Common myeloid progenitor, CD34-positive (primary cell): ENCODE measurements around the gene NIM1K.

Experiments used
- CTCF ChIA-PET: fragments of 350-600 bp; sonication (Branson Sonifier 250); formaldehyde crosslinking; loops from one replicate; lab custom pipeline; 2021; ENCODE audit warnings: antibody characterized with exemption; lab: Charles Lee
- POLR2A ChIA-PET: fragments of 350-600 bp; sonication (Branson Sonifier 250); formaldehyde crosslinking; loops from one replicate; lab custom pipeline; 2021; ENCODE audit warnings: antibody characterized with exemption; lab: Charles Lee
- DNase-seq, 3 donors: peaks; one replicate each; pipeline versions ENCODE4 v3.0.0 to v3.0.0-alpha.2; 2013
- H3K27ac ChIP-seq, 2 experiments: 1 replicate in 1 of 2; 2 replicates in 1 of 2; pipeline ENCODE4 v1.7.0; 2013; ENCODE audit warnings: inconsistent platforms in 2 of 2, low read length in 2 of 2, mild to moderate bottlenecking in 2 of 2, low read depth in 1 of 2, moderate library complexity in 1 of 2; ENCODE audit not compliant: severe bottlenecking in 2 of 2, insufficient read depth in 1 of 2, poor library complexity in 1 of 2
- H3K27me3 ChIP-seq, 5 experiments: replicated peaks in 2 of 5; 1 replicate in 3 of 5; 2 replicates in 2 of 5; pipeline versions ENCODE4 v1.6.1 to v1.7.0; 2013; ENCODE audit warnings: low read length in 4 of 5, mild to moderate bottlenecking in 2 of 5, moderate library complexity in 2 of 5, inconsistent platforms in 1 of 5; ENCODE audit not compliant: insufficient read depth in 5 of 5, control insufficient read depth in 4 of 5
- H3K36me3 ChIP-seq, 4 experiments: 1 replicate in 2 of 4; 2 replicates in 2 of 4; pipeline versions ENCODE4 v1.6.1 to v1.7.0; 2013; ENCODE audit warnings: low read length in 3 of 4, control low read depth in 1 of 4, mild to moderate bottlenecking in 1 of 4; ENCODE audit not compliant: control insufficient read depth in 4 of 4, insufficient read depth in 4 of 4
- H3K4me1 ChIP-seq, 4 experiments: 1 replicate in 3 of 4; 2 replicates in 1 of 4; pipeline versions ENCODE4 v1.6.1 to v1.7.1; 2013; ENCODE audit warnings: low read length in 3 of 4, mild to moderate bottlenecking in 3 of 4, control low read depth in 1 of 4, inconsistent platforms in 1 of 4, moderate library complexity in 1 of 4; ENCODE audit not compliant: control insufficient read depth in 4 of 4, insufficient read depth in 4 of 4; ENCODE audit errors: control extremely low read depth in 1 of 4
- H3K4me3 ChIP-seq, 7 experiments: 1 replicate in 4 of 7; 2 replicates in 3 of 7; pipeline versions ENCODE4 v1.5.1 to v1.7.0; 2013; ENCODE audit warnings: mild to moderate bottlenecking in 7 of 7, low read length in 6 of 7, moderate library complexity in 6 of 7, inconsistent platforms in 2 of 7, low read depth in 2 of 7, control low read depth in 1 of 7; ENCODE audit not compliant: insufficient read depth in 4 of 7, control insufficient read depth in 1 of 7; ENCODE audit errors: extremely low read depth in 1 of 7
- H3K9me3 ChIP-seq, 5 experiments: 1 replicate in 4 of 5; 2 replicates in 1 of 5; pipeline versions ENCODE4 v1.6.1 to v1.7.1; 2013; ENCODE audit warnings: low read length in 4 of 5, mild to moderate bottlenecking in 2 of 5, inconsistent platforms in 1 of 5, low read depth in 1 of 5, moderate library complexity in 1 of 5; ENCODE audit not compliant: control insufficient read depth in 4 of 5, insufficient read depth in 2 of 5; ENCODE audit errors: control extremely low read depth in 1 of 5
- WGBS: methylation state at CpG from one replicate; pipeline ENCODE4 v1.1.5; 2013; ENCODE audit not compliant: insufficient coverage; 5-methylcytosine and 5-hydroxymethylcytosine counted together

Gene NIM1K

GRCh38 chr5:43219120-43219519, 27.1 kb downstream of the NIM1K start:
- Histone ChIP-seq H3K27ac (no peak overlapping the region), H3K4me1 (no peaks in the 10 kb centered on the region), H3K27me3 (no peaks in the 10 kb centered on the region), H3K36me3 (no peaks in the 10 kb centered on the region), H3K4me3 (no peak overlapping the region), H3K9me3 (peaks cover 0 to 1% (median 0%) of the 10 kb centered on the region in 5 experiments)
- ChIA-PET POLR2A (no interaction called here), CTCF (no interaction called here)
- no peak for DNase-seq
- no CpG with 5 or more reads among the region's 1 CpG for WGBS

GRCh38 chr5:43221502-43221901, 29.5 kb downstream of the NIM1K start:
- POLR2A ChIA-PET: no interaction called here
- 100% methylated on average over 2 of the region's 5 CpGs for WGBS
- H3K9me3 ChIP-seq: peaks cover 0 to 1% (median 0%) of the 10 kb centered on the region in 5 experiments
- no peaks in the 10 kb centered on the region for H3K36me3 ChIP-seq
- H3K4me1 ChIP-seq: no peaks in the 10 kb centered on the region
- DNase-seq: no peak
- H3K27ac ChIP-seq: no peak overlapping the region
- H3K27me3 ChIP-seq: no peaks in the 10 kb centered on the region
- H3K4me3 ChIP-seq: no peak overlapping the region
- CTCF ChIA-PET: no interaction called here

DNA sequence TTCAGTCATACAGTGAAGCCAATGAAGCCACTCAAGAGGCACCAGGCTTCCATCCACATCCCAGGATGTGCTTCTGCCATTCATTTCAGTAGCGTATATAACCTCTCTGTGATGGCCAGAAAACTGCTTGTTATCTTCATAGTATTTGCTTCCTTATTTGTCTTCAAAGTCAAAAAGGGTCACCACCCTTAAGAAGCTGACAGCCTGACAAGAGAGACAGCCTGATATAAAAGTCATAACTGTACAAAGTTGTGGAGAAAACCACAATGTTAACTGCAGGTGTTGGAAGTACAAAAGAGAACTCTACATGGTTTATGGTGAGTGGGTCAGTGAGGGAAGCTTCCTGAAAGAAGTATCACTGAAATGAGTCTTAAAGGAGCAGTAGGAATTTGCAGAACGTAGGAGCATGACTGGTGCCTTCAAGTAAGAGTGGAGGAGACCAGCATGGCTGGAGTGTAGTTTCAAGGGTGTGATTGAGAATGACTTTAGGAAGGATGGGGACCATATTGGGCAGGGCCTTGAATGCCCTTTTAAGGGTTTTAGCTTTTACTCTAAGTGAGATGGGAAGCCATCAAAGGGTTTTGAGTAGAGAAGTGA, 33.7 kb downstream of the NIM1K start:
- H3K36me3 ChIP-seq: no peaks in the 10 kb centered on the region
- ChIA-PET POLR2A (no interaction called here), CTCF (interaction anchor here (1.0 to 1.4 kb wide), 2 partner anchors 51 to 258 kb away, joined by 3 read pairs; partner anchors contain the start of gene TMEM267)
- H3K27me3 ChIP-seq: no peaks in the 10 kb centered on the region
- no peak overlapping the region for H3K27ac ChIP-seq
- H3K9me3 ChIP-seq: no peaks in the 10 kb centered on the region
- no peaks in the 10 kb centered on the region for H3K4me1 ChIP-seq
- WGBS: 80% methylated on average over 2 of the region's 2 CpGs
- H3K4me3 ChIP-seq: no peak overlapping the region
- DNase-seq: peak in 1 of 3 donors; percentile 6

DNA sequence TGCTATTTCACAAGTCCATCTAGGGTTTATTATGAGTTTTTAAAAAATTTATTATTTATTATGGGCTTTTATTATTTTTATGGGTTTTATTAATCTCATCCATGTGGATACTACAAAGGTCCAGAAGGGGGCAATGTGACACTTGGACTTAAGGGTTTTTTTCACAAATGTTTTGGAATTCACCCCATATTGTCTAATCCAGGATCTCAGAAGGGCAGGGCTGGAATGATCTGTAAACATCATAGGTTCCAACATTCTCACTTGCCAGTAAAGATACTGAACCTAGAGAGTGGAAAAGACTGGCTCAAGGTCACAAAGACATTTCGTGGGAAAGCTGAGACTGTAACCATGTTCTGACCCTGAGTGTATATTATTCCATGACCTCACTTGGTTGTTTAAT, 35.6 kb downstream of the NIM1K start:
- H3K27ac ChIP-seq: no peak overlapping the region
- H3K4me1 ChIP-seq: no peaks in the 10 kb centered on the region
- ChIA-PET POLR2A (no interaction called here), CTCF (interaction anchor here (0.9 to 2.1 kb wide), 3 partner anchors 9 to 163 kb away, joined by 3 to 5 read pairs (median 5); no protein-coding TSS in a partner anchor)
- peak; percentile 31 to 61 (median 46) for DNase-seq
- no CpG with 5 or more reads among the region's 1 CpG for WGBS
- H3K36me3 ChIP-seq: no peaks in the 10 kb centered on the region
- no peak overlapping the region for H3K4me3 ChIP-seq
- H3K9me3 ChIP-seq: no peaks in the 10 kb centered on the region
- H3K27me3 ChIP-seq: no peaks in the 10 kb centered on the region

DNA sequence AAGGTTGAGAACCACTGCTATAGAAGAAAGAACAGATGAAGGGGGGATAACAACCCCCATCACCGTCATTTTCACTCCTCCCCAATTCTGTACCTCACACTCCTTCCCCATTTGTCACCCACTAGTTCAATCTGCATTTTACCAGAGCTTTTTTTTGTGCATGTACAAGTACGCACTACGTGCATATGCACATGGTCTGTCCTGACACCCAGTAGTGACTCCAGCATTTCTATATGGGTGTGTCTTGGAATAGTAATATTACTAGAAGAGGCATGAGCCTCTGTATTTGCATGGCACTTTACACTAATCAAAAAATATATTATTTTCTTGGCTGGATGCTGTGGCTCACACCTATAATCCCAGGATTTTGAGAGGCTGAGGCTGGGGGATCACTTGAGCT, 38.7 kb downstream of the NIM1K start:
- H3K4me3 ChIP-seq: no peak overlapping the region
- no peak for DNase-seq
- H3K27me3 ChIP-seq: peaks cover 0 to 1% (median 0%) of the 10 kb centered on the region in 5 experiments
- no peaks in the 10 kb centered on the region for H3K9me3 ChIP-seq
- H3K27ac ChIP-seq: no peak overlapping the region
- ChIA-PET CTCF (interaction anchor here (2.9 kb wide), 1 partner anchor 158 kb away, joined by 12 read pairs; no protein-coding TSS in a partner anchor), POLR2A (no interaction called here)
- WGBS: 80% methylated on average over 1 of the region's 3 CpGs
- H3K36me3 ChIP-seq: no peaks in the 10 kb centered on the region
- H3K4me1 ChIP-seq: no peaks in the 10 kb centered on the region

DNA sequence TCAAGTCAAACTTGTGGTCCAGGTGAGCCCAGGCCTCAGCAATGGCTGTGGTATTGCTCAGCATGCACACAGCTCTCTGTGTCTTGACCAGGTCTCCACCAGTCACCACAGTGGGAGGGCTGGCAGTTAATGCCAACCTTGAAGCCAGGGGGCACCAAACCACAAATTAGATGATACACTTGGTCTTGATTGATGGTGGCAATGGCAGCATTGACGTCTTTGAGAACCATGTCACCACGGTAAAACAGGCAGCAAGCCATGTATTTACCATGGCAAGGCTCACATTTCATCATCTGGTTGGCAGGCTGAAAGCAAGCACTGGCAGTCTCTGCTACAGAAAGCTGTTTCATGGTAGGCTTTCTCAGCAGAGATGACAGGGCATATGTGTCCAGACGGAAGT, 40.0 kb downstream of the NIM1K start:
- no peak overlapping the region for H3K4me3 ChIP-seq
- no peaks in the 10 kb centered on the region for H3K4me1 ChIP-seq
- peaks cover 0 to 1% (median 0%) of the 10 kb centered on the region in 5 experiments for H3K27me3 ChIP-seq
- DNase-seq: peak; percentile 55 to 65 (median 56)
- WGBS: 66% methylated on average over 3 of the region's 3 CpGs
- H3K9me3 ChIP-seq: no peaks in the 10 kb centered on the region
- POLR2A ChIA-PET: no interaction called here
- no peaks in the 10 kb centered on the region for H3K36me3 ChIP-seq
- CTCF ChIA-PET: interaction anchor here (1.1 to 2.9 kb wide), 5 partner anchors 57 to 252 kb away, joined by 3 to 12 read pairs (median 3); no protein-coding TSS in a partner anchor
- H3K27ac ChIP-seq: no peak overlapping the region
